Natural killer cell (primary cell): ENCODE measurements around the gene IFNG-AS1. TPM values are rescaled to one million over a fixed set of nuclear protein-coding genes. Genes with fewer than 3 reads are reported as not detected.

Source experiments
- ATAC-seq, 3 donors: fragments of 150-1000 bp in 2 of 3; fragments of 200-7000 bp in 1 of 3; cut with Tn5 transposase; 1 replicate in 1 of 3; 2 replicates in 2 of 3; pipeline ENCODE4 v1.10.0; 2021; ENCODE audit warnings: mild to moderate bottlenecking in 2 of 3, moderate library complexity in 2 of 3
- DNase-seq, 2 donors: peaks; one replicate each; pipeline versions ENCODE4 v3.0.0 to v3.0.0-alpha.2; 2013 to 2021; ENCODE audit warnings: mixed read lengths in 1 of 2
- H3K27ac ChIP-seq: one replicate; pipeline ENCODE4 v1.5.1; 2013; ENCODE audit warnings: mild to moderate bottlenecking, low read length
- H3K27me3 ChIP-seq: one replicate; pipeline ENCODE4 v1.6.1; 2013; ENCODE audit warnings: low read length; ENCODE audit not compliant: control insufficient read depth, insufficient read depth
- H3K36me3 ChIP-seq: one replicate; pipeline ENCODE4 v1.6.1; 2013; ENCODE audit warnings: low read length; ENCODE audit not compliant: control insufficient read depth, insufficient read depth
- H3K4me1 ChIP-seq: one replicate; pipeline ENCODE4 v1.6.1; 2013; ENCODE audit warnings: low read length; ENCODE audit not compliant: control insufficient read depth, insufficient read depth
- H3K4me3 ChIP-seq: one replicate; pipeline ENCODE4 v1.5.1; 2013; ENCODE audit warnings: low read length
- H3K9me3 ChIP-seq: one replicate; pipeline ENCODE4 v1.6.1; 2013; ENCODE audit warnings: low read length; ENCODE audit not compliant: control insufficient read depth, insufficient read depth
- H3K27ac Mint-ChIP-seq, 2 donors: one replicate each; pipeline ENCODE4 v1.8.0; 2022; ENCODE audit warnings: mild to moderate bottlenecking in 2 of 2, mixed read lengths in 2 of 2, moderate library complexity in 1 of 2
- H3K27me3 Mint-ChIP-seq, 2 donors: one replicate each; pipeline ENCODE4 v1.8.0; 2022; ENCODE audit warnings: low read depth in 2 of 2, mixed read lengths in 2 of 2
- H3K36me3 Mint-ChIP-seq: one replicate; pipeline ENCODE4 v1.8.0; 2022; ENCODE audit warnings: mixed read lengths
- H3K4me1 Mint-ChIP-seq, 2 donors: one replicate each; pipeline ENCODE4 v1.8.0; 2022; ENCODE audit warnings: mixed read lengths in 2 of 2
- H3K4me3 Mint-ChIP-seq: one replicate; pipeline ENCODE4 v1.8.0; 2022; ENCODE audit warnings: mild to moderate bottlenecking, moderate library complexity, mixed read lengths
- H3K9me3 Mint-ChIP-seq, 2 donors: one replicate each; pipeline ENCODE4 v1.8.0; 2022; ENCODE audit warnings: mixed read lengths in 2 of 2
- CTCF ChIP-seq: fragments of 200-600 bp; IDR thresholded peaks from one replicate; pipeline ENCODE4 v1.8.0; 2022; ENCODE audit warnings: antibody characterized with exemption
- WGBS: methylation state at CpG from one replicate; pipeline ENCODE4 v1.1.7; 2013; ENCODE audit warnings: missing lambda C conversion rate; ENCODE audit not compliant: insufficient coverage; 5-methylcytosine and 5-hydroxymethylcytosine counted together
- intact Hi-C: fragments of 100-400 bp; cut with micrococcal nuclease; formaldehyde crosslinking; loops from one replicate; pipeline ENCODE4 v1.14.2; 2022
- total RNA-seq, 4 donors: library from RNA; stranded (reverse); fragments of 120-200 nt in 1 of 4; gene quantifications; one replicate each; pipeline versions ENCODE4 v1.2.3 to v1.2.4, GENCODE V29; 2013 to 2022

The IFNG-AS1 gene
- total RNA-seq, 3 donors from 2014 or later (not counting 1 experiment from before 2014, with no cell fraction given), result 1.4 to 2.4 (median 1.6) TPM

GRCh38 chr12:67966560-67966959 is 22.7 kb upstream of the IFNG-AS1 start:
- no peaks in the 10 kb centered on the region for H3K4me1 ChIP-seq
- intact Hi-C loops, result no loop called here
- no peaks in the 10 kb centered on the region for H3K4me1 Mint-ChIP-seq

GRCh38 chr12:67968321-67968720 is 20.9 kb upstream of the IFNG-AS1 start:
- no peaks in the 10 kb centered on the region for H3K36me3 Mint-ChIP-seq
- no peak overlapping the region for H3K4me3 ChIP-seq
- 100% methylated on average over 1 of the region's 2 CpGs for WGBS
- DNase-seq (no peak), ATAC-seq (no peak)
- no peak overlapping the region for H3K4me3 Mint-ChIP-seq
- intact Hi-C loops, result no loop called here
- H3K27me3 Mint-ChIP-seq, result peaks cover 9 to 20% of the 10 kb centered on the region in 2 donors
- H3K9me3 Mint-ChIP-seq, result no peaks in the 10 kb centered on the region
- H3K36me3 ChIP-seq, result no peaks in the 10 kb centered on the region
- H3K4me1 ChIP-seq, result no peaks in the 10 kb centered on the region
- H3K9me3 ChIP-seq, result no peaks in the 10 kb centered on the region
- no peaks in the 10 kb centered on the region for H3K27me3 ChIP-seq
- H3K4me1 Mint-ChIP-seq, result no peaks in the 10 kb centered on the region
- no peak for TF ChIP-seq CTCF
- no peak overlapping the region for H3K27ac ChIP-seq
- H3K27ac Mint-ChIP-seq, result no peak overlapping the region

More at GRCh38 chr12:67966560-67966959, 22.7 kb upstream of the IFNG-AS1 start:
- H3K27me3 Mint-ChIP-seq, result peaks cover 9 to 20% of the 10 kb centered on the region in 2 donors
- H3K27ac Mint-ChIP-seq, result no peak overlapping the region
- no peaks in the 10 kb centered on the region for H3K36me3 ChIP-seq
- H3K27ac ChIP-seq, result no peak overlapping the region
- no peaks in the 10 kb centered on the region for H3K9me3 Mint-ChIP-seq
- WGBS, result 94% methylated on average over 1 of the region's 2 CpGs
- ATAC-seq (no peak), DNase-seq (no peak)
- no peak overlapping the region for H3K4me3 ChIP-seq
- TF ChIP-seq CTCF, result no peak
- H3K9me3 ChIP-seq, result no peaks in the 10 kb centered on the region
- H3K4me3 Mint-ChIP-seq, result no peak overlapping the region
- H3K27me3 ChIP-seq, result no peaks in the 10 kb centered on the region
- H3K36me3 Mint-ChIP-seq, result no peaks in the 10 kb centered on the region

GRCh38 chr12:67968725-67969124 is 20.5 kb upstream of the IFNG-AS1 start:
- H3K4me1 ChIP-seq, result no peaks in the 10 kb centered on the region
- no peak for DNase-seq
- H3K36me3 ChIP-seq, result no peaks in the 10 kb centered on the region
- no peak overlapping the region for H3K4me3 ChIP-seq
- no peaks in the 10 kb centered on the region for H3K4me1 Mint-ChIP-seq
- H3K4me3 Mint-ChIP-seq, result no peak overlapping the region
- no peak for TF ChIP-seq CTCF
- intact Hi-C loops, result no loop called here
- H3K27me3 Mint-ChIP-seq, result peaks cover 10 to 22% of the 10 kb centered on the region in 2 donors
- no peaks in the 10 kb centered on the region for H3K9me3 Mint-ChIP-seq
- no peaks in the 10 kb centered on the region for H3K9me3 ChIP-seq
- H3K27ac ChIP-seq, result no peak overlapping the region
- ATAC-seq, result no peak
- no peaks in the 10 kb centered on the region for H3K36me3 Mint-ChIP-seq
- 63% methylated on average over 1 of the region's 4 CpGs for WGBS
- no peaks in the 10 kb centered on the region for H3K27me3 ChIP-seq
- H3K27ac Mint-ChIP-seq, result no peak overlapping the region

- no peaks in the 10 kb centered on the region for H3K27me3 ChIP-seq
- Mint-ChIP-seq H3K4me1 (no peaks in the 10 kb centered on the region), H3K36me3 (no peaks in the 10 kb centered on the region), H3K9me3 (no peaks in the 10 kb centered on the region), H3K27me3 (peaks cover 16 to 22% of the 10 kb centered on the region in 2 donors), H3K27ac (no peak overlapping the region), H3K4me3 (no peak overlapping the region)
- DNase-seq, result no peak
- no peak for ATAC-seq
- no peaks in the 10 kb centered on the region for H3K36me3 ChIP-seq
- no peak for TF ChIP-seq CTCF
- H3K27ac ChIP-seq, result no peak overlapping the region
- no peaks in the 10 kb centered on the region for H3K9me3 ChIP-seq
- no peak overlapping the region for H3K4me3 ChIP-seq
- intact Hi-C loops, result no loop called here
- H3K4me1 ChIP-seq, result no peaks in the 10 kb centered on the region
- 68% methylated on average over 4 of the region's 4 CpGs for WGBS
Measured at GRCh38 chr12:67969134-67969802, 20.0 kb upstream of the IFNG-AS1 start.
